HG03196 (cell line): ENCODE measurements around the gene PEX16.

ENCODE experiments used
- ATAC-seq: cut with Tn5 transposase; IDR thresholded peaks from one replicate; pipeline ENCODE4 v1.9.1; 2021; ENCODE audit not compliant: unreplicated experiment

Gene PEX16

GRCh38 chr11:45931739-45932138 is 14.1 kb upstream of the PEX16 start:
- ATAC-seq = no peak

DNA sequence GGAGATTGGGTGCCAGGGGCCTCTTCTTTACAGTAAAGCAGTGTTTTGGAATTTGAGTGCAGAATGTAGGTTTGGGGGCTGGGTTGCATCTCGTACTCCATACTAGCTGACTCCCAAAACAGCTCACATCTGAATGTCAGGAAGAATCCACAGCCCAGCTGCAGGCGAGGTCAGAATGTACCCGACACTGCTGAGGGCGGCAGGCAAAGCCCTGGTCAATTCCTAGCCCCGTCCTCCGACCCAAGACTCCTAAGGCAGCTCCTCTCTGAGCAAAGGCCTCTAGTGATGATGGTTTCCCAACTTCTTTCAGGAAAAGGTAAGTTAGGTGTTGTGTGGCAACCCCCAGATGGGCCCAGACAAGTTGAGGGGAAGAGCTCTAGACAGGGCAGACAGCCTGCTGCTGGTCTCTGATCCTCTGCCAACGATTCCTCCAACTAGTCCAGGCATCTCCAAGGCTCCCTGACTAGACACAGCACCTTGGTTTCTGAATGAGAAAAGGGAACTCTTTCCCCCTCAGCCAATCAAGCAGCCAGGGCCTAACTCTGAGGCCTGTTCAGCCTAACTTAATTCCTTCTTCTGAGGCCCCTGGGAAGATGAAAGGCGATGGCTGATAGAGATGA is 13.4 kb upstream of the PEX16 start:
- ATAC-seq = no peak

DNA sequence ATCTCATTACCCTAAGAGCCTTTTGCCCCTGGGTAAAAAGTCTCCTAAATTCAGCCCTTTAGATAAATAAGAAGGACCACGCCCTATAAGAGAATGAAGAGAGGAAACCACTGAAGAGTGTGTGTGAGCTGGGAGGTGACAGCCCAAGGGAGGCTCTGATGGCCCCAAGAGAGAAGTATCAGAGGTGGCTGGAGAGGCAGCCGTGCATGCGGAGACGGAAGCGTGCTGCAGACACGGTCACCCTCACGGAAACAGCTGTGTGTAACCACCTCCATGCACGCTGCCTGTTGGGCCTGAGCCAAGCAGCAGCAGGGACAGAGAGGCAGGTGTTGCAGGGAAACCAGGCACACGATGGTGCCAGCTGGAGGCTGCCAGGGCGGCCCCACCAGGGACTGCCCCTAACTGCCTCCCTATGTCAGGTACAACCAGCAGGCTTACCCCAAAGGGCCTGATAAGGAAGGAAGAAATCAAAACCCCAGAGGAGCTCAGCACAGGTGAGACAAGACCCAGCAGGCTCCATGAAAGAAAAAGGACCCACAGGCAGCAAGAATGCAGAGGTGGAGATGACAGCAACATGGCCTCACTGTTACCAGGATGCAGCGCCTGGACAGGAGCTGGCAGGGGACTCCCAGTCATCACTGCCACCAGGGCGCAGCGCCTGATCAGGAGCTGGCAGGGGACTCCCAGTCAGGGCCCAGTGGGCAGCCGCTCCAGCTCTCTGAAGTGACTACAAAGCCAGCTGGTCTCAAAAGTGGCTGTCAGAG is 12.5 kb upstream of the PEX16 start:
- peak; percentile 87 for ATAC-seq

DNA sequence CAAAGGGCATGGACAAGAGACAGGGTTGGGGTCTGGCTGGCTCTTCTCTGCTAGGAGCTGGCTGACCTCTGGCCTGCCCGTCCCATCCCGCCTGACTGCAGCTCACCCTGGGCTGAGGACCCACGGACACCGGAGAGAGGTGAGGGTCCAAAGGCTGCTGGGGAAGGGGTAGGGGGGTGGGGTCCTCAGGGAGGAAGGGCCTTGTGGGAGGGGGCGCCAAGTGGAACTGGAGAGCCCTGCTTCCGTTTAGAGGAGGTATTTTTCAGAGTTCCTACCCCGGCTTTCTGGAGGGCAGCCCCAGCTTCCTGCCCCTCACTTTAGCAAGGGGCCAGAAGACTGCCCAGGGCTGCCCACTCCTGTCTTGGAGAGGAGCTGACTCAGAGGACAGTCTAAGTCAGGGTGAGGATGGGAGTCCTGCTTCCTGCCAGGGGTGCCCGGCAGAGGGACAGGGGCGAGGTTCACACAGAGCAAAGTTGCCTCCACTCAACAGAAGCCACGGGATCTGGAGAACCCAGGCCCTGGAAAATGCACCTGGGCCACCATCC is 11.9 kb upstream of the PEX16 start:
- peak; percentile 22 for ATAC-seq

GRCh38 chr11:45928535-45929215 is 11.0 kb upstream of the PEX16 start:
- ATAC-seq = no peak

DNA sequence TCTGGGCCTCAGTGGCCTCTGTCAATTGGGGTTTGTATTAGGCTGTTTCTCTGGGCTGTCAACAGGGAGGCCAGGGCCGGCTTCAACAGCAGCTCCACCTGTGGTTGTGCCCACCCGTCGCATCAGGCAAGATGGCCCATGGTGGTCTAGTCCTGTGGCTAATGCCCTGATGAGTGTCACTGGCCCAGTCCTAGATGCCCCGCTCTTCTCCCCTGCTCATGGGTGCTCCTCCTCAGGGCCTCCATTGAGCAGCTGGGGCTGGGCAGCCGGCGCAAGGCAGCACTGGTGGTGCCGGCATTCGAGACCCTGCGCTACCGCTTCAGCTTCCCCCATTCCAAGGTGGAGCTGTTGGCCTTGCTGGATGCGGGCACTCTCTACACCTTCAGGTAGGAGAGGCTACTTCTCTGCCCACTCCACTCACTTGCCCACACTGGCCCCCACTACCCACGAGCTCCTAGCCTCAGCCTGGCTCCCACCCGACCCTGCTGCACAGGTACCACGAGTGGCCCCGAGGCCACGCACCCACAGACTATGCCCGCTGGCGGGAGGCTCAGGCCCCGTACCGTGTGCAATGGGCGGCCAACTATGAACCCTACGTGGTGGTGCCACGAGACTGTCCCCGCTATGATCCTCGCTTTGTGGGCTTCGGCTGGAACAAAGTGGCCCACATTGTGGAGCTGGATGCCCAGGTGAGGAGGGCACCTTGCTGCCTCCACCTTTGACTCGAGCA is 10.2 kb upstream of the PEX16 start:
- no peak for ATAC-seq

DNA sequence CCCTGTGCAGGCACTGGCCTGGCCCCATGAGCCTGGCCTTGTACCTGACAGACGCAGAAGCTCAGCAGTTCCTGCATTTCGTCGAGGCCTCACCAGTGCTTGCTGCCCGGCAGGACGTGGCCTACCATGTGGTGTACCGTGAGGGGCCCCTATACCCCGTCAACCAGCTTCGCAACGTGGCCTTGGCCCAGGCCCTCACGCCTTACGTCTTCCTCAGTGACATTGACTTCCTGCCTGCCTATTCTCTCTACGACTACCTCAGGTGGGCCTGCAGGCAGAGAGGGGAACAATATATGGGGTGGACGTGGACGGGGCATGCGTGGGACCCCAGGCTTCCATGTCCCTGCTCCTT is 9.6 kb upstream of the PEX16 start:
- no peak for ATAC-seq

GRCh38 chr11:45926536-45927331 is 9.1 kb upstream of the PEX16 start:
- no peak for ATAC-seq

- ATAC-seq = no peak
Measured at GRCh38 chr11:45926001-45926401, 8.3 kb upstream of the PEX16 start.

- ATAC-seq = no peak
Measured at GRCh38 chr11:45925550-45925949, 7.9 kb upstream of the PEX16 start.

DNA sequence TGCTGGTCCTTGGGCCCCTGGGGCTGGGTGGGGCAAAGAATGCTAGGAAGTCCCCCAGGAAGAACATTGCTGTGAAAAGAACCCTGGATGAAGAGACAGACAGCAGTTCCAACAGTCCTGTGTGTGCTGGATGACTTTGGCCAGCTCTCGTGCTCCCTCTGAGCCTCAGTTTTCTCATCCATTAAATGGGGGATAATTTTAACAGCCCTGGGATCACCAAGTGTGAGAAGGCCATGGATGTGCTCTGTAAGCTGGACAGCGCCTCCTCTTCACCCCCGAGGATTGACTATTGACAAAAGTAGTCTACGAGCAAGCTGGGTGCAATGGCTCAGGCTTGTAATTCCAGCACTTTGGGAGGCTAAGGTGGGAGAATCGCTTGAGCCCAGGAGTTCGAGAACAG is 7.2 kb upstream of the PEX16 start:
- no peak for ATAC-seq

GRCh38 chr11:45924036-45924915 is 6.6 kb upstream of the PEX16 start:
- no peak for ATAC-seq

DNA sequence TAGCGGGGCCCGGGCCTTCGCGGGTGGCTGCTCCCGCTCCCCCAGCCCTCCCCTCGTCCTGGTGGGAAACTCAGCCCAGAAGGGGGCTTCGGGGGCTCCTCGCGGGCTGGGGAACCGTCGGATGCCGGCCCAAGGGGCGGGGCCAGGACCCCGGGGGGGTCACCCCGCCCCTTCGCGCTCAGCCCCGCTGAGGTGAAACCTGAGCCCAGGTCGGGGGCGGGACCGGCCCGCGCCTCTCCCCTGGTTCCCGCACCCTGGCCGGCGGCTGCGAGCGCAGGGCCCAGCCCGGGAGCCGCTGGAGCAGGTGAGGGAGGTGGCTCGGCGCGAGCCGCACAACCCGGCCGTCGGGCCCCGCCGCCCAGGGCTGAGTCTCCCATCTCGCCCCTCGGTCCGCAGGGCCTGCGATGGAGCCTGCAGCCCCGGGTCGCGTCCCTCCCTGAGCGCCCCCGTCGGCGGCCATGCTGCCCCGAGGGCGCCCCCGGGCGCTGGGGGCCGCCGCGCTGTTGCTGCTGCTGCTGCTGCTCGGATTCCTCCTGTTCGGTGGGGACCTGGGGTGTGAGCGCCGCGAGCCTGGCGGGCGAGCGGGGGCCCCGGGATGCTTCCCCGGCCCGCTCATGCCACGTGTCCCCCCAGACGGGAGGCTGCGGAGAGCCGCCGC is 4.9 kb upstream of the PEX16 start, which contains the start of gene LARGE2:
TSS of gene LARGE2 (plus strand) at position 232 of the 658 bp plus-strand sequence. CDS start at position 459, 227 bp downstream.
- no peak for ATAC-seq

DNA sequence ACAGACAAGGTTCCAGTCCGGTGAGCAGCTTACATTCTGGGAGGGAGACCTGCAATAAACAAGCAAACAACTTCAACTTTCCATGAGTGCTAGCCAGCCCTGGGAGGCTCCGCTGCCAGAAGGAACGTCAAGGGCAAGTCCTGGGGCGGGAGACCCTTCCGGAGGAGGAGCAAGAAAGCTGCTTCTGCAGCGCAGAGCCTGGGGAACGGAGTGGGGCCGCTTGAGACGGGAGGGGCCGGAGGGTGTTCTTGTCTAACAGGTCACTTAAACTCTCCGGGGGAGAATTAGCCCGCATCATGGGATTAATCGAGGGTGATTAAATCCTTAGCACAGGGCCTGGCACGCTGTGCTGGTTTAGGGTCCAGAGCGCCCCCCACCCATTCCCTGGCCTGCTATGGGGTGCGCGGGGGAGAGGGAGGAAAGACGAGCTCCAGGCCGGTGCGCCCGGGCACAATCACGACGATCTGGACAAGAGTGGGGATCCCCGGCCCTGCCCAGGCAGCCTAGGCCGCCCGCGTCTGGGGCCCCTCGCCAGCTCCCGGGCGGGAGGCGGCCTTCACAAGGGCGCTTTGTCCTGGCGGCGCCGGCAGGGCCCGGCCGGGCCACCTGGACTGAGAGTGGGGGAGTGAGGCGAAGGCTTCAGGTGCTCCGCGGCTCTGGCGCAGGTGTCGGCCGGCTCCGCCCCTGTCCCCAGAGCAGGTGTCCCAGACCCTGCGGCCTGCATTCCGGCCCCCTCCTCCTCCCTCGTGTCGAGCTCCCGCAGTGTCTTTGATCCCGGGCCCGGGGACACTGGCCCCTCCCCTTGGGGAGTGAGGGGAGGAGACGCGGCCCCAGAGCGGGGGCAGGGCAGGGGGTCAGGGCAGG is 4.1 kb upstream of the PEX16 start:
- no peak for ATAC-seq

DNA sequence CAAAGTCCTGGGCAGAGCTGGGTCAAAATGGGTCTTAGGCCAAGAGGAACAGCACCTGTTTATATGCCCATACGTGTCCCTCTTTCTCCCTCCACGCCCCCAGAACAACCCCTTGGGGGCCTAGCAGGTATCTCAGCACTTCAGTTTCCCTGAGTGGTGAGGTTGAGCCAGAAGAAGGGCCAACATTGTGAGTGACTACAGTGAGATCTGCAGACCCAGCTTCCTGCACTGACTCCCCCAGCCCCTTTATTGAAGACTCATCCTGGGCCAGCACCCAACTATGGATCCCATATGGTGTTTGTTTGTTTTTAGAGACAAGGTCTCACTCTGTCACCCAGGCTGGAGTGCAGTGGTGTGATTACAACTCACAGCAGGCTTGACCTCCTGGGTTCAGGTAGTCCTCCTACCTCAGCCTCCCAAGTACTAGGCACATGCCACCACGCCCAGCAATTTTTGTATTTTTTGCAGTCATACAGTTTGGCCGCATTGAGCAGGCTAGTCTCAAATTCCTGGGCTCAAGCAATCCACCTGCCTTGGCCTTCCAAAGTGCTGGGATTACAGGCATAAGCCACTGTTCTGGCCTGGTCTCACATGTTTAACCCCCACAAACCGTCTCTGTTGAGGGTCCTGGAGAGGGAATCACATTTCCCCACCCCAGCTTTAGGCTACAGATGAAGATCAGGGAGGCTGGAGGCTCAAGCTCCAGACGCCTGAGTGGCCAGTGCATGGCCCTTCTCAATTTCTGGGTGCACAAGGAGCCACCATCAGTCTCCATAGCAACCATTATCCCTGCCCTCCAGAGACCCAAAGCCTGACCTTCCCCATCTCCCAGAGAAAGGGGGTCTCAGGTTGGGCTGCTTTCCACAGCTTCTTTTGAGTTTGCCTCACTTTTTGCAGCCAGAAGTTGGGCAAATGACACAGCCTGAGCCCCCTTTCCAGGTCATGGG is 3.1 kb upstream of the PEX16 start:
- no peak for ATAC-seq

- ATAC-seq = no peak
Measured at GRCh38 chr11:45919806-45920530, 2.3 kb upstream of the PEX16 start.
